ENCODE results near the gene FAR1.

GRCh38 chr11:13667795-13668101 is 720 bp upstream of the FAR1 start:
- TF ChIP-seq CTCF (IDR thresholded peaks at IDR 0.05) (no peak), POLR2A (IDR thresholded peaks at IDR 0.05) (no peak)

Data from transverse colon (tissue), 3 donors.